HG03045 (cell line): Measurements from ENCODE around the gene GABRR2.
"Not testable (repeated sequence)": the region's sequence is repeated elsewhere in the genome, so short reads cannot be mapped to it uniquely, and the experiment has no call there.

ENCODE experiments used
- ATAC-seq: cut with Tn5 transposase; IDR thresholded peaks from one replicate; pipeline ENCODE4 v1.9.1; 2021; ENCODE audit warnings: mild to moderate bottlenecking, moderate library complexity; ENCODE audit not compliant: unreplicated experiment

GABRR2 gene

GRCh38 chr6:89328976-89329375 lies 13.9 kb upstream of the GABRR2 start:
- ATAC-seq: no peak

- no peak for ATAC-seq
These were observed 9.2 kb upstream of the GABRR2 start for GRCh38 chr6:89324304-89324703.

GRCh38 chr6:89323511-89323971 lies 8.4 kb upstream of the GABRR2 start:
- no peak for ATAC-seq

- no peak for ATAC-seq
These were observed 6.3 kb upstream of the GABRR2 start for GRCh38 chr6:89321131-89321970.

- ATAC-seq: no peak
These were observed 5.0 kb upstream of the GABRR2 start for GRCh38 chr6:89320012-89320559.

- no peak for ATAC-seq
These were observed 2.0 kb upstream of the GABRR2 start for GRCh38 chr6:89317067-89317466.

- no peak for ATAC-seq
These were observed 407 bp downstream of the GABRR2 start for GRCh38 chr6:89314692-89315091.

- ATAC-seq: no peak
These were observed 2.1 kb downstream of the GABRR2 start for GRCh38 chr6:89313006-89313405.

GRCh38 chr6:89311853-89312531 lies 3.1 kb downstream of the GABRR2 start:
- no peak for ATAC-seq

- ATAC-seq: no peak
These were observed 3.6 kb downstream of the GABRR2 start for GRCh38 chr6:89311530-89311852.

GRCh38 chr6:89310929-89311328 lies 4.2 kb downstream of the GABRR2 start:
- no peak for ATAC-seq

GRCh38 chr6:89308525-89309395 lies 6.3 kb downstream of the GABRR2 start:
- ATAC-seq: no peak

- not testable (repeated sequence) for ATAC-seq
These were observed 10.6 kb downstream of the GABRR2 start for GRCh38 chr6:89304517-89304916.

- no peak for ATAC-seq
These were observed 12.2 kb downstream of the GABRR2 start for GRCh38 chr6:89302936-89303335.

GRCh38 chr6:89302195-89302770 lies 12.8 kb downstream of the GABRR2 start:
- ATAC-seq: no peak

- no peak for ATAC-seq
These were observed 13.4 kb downstream of the GABRR2 start for GRCh38 chr6:89301586-89302194.

- ATAC-seq: no peak
These were observed 15.6 kb downstream of the GABRR2 start for GRCh38 chr6:89299466-89299850.

GRCh38 chr6:89298680-89299465 lies 16.2 kb downstream of the GABRR2 start:
- peak; percentile 42 for ATAC-seq

- peak; percentile 92 for ATAC-seq
These were observed 17.3 kb downstream of the GABRR2 start for GRCh38 chr6:89297695-89298351.
